ENCODE measurements around the gene SYNPR. TPM values are rescaled to one million over a fixed set of nuclear protein-coding genes. Genes with fewer than 3 reads are reported as not detected.

The SYNPR gene
- total RNA-seq, 4 donors from 2014 or later: 1.7 TPM; not detected in 3

DNA sequence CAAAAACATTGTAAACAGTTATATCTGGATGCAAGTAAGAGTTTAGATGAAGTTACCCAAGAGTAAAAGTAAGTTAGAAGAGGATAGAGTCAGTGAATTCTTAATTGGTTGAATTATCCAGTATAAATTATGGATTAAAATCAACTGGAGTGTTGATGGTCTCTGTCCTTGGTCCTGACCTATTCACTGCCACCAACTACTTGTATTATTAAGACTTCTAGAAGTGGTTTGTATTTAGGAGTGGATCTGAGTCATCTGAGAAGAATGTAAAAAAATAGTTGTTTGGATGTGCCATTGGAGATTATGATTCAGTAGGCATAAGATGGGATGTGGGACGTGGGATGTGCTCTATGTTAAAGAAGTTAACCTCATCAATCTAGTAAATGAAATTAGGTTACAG, 86.4 kb downstream of the SYNPR start:
- no peak overlapping the region for H3K4me3 ChIP-seq
- no peak overlapping the region for H3K27ac ChIP-seq
- no peaks in the 10 kb centered on the region for H3K27me3 ChIP-seq
- H3K4me1 ChIP-seq: no peaks in the 10 kb centered on the region
- intact Hi-C loops (cut with DNase I; ENCODE audit: low total_unique reads): no loop called here
- DNase-seq: no peak
- H3K9me3 ChIP-seq: no peaks in the 10 kb centered on the region
- TF ChIP-seq CTCF (IDR thresholded peaks at IDR 0.05) (no peak), POLR2A (IDR thresholded peaks at IDR 0.05) (no peak)
- no peaks in the 10 kb centered on the region for H3K36me3 ChIP-seq

GRCh38 chr3:63364910-63365309, 86.8 kb downstream of the SYNPR start:
- TF ChIP-seq CTCF (IDR thresholded peaks at IDR 0.05) (no peak), POLR2A (IDR thresholded peaks at IDR 0.05) (no peak)
- Histone ChIP-seq H3K27me3 (no peaks in the 10 kb centered on the region), H3K4me3 (no peak overlapping the region), H3K36me3 (no peaks in the 10 kb centered on the region), H3K27ac (no peak overlapping the region), H3K9me3 (no peaks in the 10 kb centered on the region), H3K4me1 (no peaks in the 10 kb centered on the region)
- intact Hi-C loops (cut with DNase I; ENCODE audit: low total_unique reads): no loop called here
- DNase-seq: no peak

GRCh38 chr3:63365671-63366070, 87.6 kb downstream of the SYNPR start:
- intact Hi-C loops (cut with DNase I; ENCODE audit: low total_unique reads): no loop called here
- TF ChIP-seq POLR2A (IDR thresholded peaks at IDR 0.05): no peak
- DNase-seq: no peak

DNA sequence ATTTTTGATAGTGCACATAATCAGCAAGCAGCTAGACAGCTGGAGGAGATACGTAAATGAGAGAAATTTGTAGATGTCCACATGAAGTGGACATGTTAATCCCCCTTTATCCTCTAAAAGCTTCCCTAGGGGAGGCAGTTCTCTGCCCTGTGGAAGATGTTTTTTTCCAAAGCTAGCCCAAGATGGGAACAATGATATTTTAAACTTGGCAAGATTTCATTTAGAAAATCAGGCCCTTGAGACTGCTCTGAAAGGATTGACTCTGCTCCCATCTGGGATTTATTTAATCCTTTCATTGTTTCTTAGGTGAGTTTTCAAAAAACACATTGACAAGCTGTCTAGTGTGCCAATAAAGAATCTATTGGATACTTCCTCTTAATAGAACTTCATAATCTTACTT, 92.0 kb downstream of the SYNPR start:
- intact Hi-C loops (cut with DNase I; ENCODE audit: low total_unique reads): no loop called here
- H3K4me1 ChIP-seq: no peaks in the 10 kb centered on the region
- no peaks in the 10 kb centered on the region for H3K27me3 ChIP-seq
- TF ChIP-seq POLR2A (IDR thresholded peaks at IDR 0.05): no peak
- no peak for TF ChIP-seq CTCF (IDR thresholded peaks at IDR 0.05)
- H3K9me3 ChIP-seq: no peaks in the 10 kb centered on the region
- no peak for DNase-seq
- H3K4me3 ChIP-seq: no peak overlapping the region
- no peaks in the 10 kb centered on the region for H3K36me3 ChIP-seq
- no peak overlapping the region for H3K27ac ChIP-seq

More at GRCh38 chr3:63365671-63366070, 87.6 kb downstream of the SYNPR start:
- no peak overlapping the region for H3K4me3 ChIP-seq
- H3K4me1 ChIP-seq: no peaks in the 10 kb centered on the region
- H3K27me3 ChIP-seq: no peaks in the 10 kb centered on the region
- H3K36me3 ChIP-seq: no peaks in the 10 kb centered on the region
- no peaks in the 10 kb centered on the region for H3K9me3 ChIP-seq
- H3K27ac ChIP-seq: no peak overlapping the region

DNA sequence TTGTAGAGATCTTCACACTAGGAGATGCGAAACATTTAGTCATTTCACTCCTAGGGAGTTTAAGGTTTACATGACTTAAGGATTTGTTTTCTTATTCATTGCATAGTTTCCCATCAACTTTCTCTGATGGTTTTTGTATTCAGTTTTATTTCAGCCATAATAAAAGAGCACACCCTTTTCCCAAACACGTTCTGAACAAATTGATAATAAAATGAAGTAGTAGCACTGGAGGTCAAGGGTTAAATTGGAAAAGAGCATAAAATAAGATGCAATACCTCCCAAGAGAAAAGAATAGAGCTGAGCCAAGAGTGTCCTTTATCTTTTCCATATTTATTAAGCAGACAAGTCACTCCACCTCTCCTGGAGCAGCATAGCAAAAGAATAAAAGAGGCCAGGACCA, 104.9 kb downstream of the SYNPR start:
- Histone ChIP-seq H3K27me3 (no peaks in the 10 kb centered on the region), H3K36me3 (no peaks in the 10 kb centered on the region), H3K9me3 (no peaks in the 10 kb centered on the region), H3K27ac (no peak overlapping the region), H3K4me1 (no peaks in the 10 kb centered on the region), H3K4me3 (no peak overlapping the region)
- intact Hi-C loops (cut with DNase I; ENCODE audit: low total_unique reads): no loop called here
- no peak for DNase-seq
- TF ChIP-seq CTCF (IDR thresholded peaks at IDR 0.05): no peak
- TF ChIP-seq POLR2A (IDR thresholded peaks at IDR 0.05): no peak

GRCh38 chr3:63384382-63384781, 106.3 kb downstream of the SYNPR start:
- H3K27ac ChIP-seq: no peak overlapping the region
- H3K27me3 ChIP-seq: no peaks in the 10 kb centered on the region
- no peaks in the 10 kb centered on the region for H3K36me3 ChIP-seq
- no peak for TF ChIP-seq CTCF (IDR thresholded peaks at IDR 0.05)
- TF ChIP-seq POLR2A (IDR thresholded peaks at IDR 0.05): no peak
- DNase-seq: no peak
- no peaks in the 10 kb centered on the region for H3K9me3 ChIP-seq
- intact Hi-C loops (cut with DNase I; ENCODE audit: low total_unique reads): no loop called here
- H3K4me1 ChIP-seq: no peaks in the 10 kb centered on the region
- H3K4me3 ChIP-seq: no peak overlapping the region
